ENCODE data around the gene RAD1.

DNA sequence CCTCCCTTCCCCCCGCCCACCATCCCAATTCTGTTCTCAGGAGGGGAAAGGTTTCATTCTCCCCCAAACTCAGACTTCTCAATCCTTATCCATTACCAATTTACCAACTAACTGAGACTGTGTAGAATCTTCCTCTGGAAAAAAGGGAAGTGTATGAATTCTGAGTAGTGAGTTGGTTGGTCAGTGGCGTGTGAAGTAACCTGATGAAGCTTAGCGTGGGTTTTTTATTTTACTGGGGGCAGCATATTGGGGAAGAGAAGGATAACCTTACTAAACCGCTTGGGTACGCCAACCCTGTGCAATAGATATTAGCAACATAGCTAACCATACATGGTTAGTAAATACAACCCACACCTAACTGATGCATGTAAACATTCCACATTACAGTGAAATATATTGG is 13.0 kb upstream of the RAD1 start:
- TF ChIP-seq POLR2A (IDR thresholded peaks at IDR 0.05; ENCODE audit: low read depth): no peak
- TF ChIP-seq, protein P1, sequence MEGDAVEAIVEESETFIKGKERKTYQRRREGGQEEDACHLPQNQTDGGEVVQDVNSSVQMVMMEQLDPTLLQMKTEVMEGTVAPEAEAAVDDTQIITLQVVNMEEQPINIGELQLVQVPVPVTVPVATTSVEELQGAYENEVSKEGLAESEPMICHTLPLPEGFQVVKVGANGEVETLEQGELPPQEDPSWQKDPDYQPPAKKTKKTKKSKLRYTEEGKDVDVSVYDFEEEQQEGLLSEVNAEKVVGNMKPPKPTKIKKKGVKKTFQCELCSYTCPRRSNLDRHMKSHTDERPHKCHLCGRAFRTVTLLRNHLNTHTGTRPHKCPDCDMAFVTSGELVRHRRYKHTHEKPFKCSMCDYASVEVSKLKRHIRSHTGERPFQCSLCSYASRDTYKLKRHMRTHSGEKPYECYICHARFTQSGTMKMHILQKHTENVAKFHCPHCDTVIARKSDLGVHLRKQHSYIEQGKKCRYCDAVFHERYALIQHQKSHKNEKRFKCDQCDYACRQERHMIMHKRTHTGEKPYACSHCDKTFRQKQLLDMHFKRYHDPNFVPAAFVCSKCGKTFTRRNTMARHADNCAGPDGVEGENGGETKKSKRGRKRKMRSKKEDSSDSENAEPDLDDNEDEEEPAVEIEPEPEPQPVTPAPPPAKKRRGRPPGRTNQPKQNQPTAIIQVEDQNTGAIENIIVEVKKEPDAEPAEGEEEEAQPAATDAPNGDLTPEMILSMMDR (IDR thresholded peaks at IDR 0.05): no peak

Data from esophagus muscularis mucosa (tissue), 3 donors.